Spinal cord (tissue), 10 donors: ENCODE measurements around the gene NEK10. TPM values are rescaled to one million over a fixed set of nuclear protein-coding genes. Genes with fewer than 3 reads are reported as not detected.
A peak's percentile ranks its signal among the peaks of the same experiment; 100 is the strongest.
"Not testable (repeated sequence)": the region's sequence is repeated elsewhere in the genome, so short reads cannot be mapped to it uniquely, and the experiment has no call there.

Experiments used
- DNase-seq, 6 donors: peaks; one replicate each; pipeline versions ENCODE4 v3.0.0 to v3.0.0-alpha.2; 2013 to 2015; ENCODE audit warnings: low spot score in 6 of 6, low read depth in 4 of 6
- H3K27ac ChIP-seq: one replicate; pipeline ENCODE4 v1.5.1; 2013; ENCODE audit warnings: low read depth, low read length, control low read depth
- H3K27me3 ChIP-seq: one replicate; pipeline ENCODE4 v1.6.1; 2013; ENCODE audit warnings: low read length; ENCODE audit not compliant: control insufficient read depth, insufficient read depth
- H3K36me3 ChIP-seq: one replicate; pipeline ENCODE4 v1.6.1; 2013; ENCODE audit warnings: low read length; ENCODE audit not compliant: control insufficient read depth, insufficient read depth
- H3K4me1 ChIP-seq: one replicate; pipeline ENCODE4 v1.6.1; 2013; ENCODE audit warnings: low read length; ENCODE audit not compliant: control insufficient read depth, insufficient read depth
- H3K4me3 ChIP-seq: one replicate; pipeline ENCODE4 v1.5.1; 2013; ENCODE audit warnings: low read depth, low read length, control low read depth
- H3K9me3 ChIP-seq: one replicate; pipeline ENCODE4 v1.6.1; 2013; ENCODE audit warnings: low read length; ENCODE audit not compliant: control insufficient read depth, insufficient read depth
- whole genome bisulfite sequencing: methylation state at CpG from one replicate; pipeline ENCODE4 v1.1.5; 2013; ENCODE audit warnings: missing lambda C conversion rate; ENCODE audit not compliant: insufficient coverage; 5-methylcytosine and 5-hydroxymethylcytosine counted together
- polyA plus RNA-seq, 2 donors: library from polyadenylated mRNA; unstranded; fragments of 120-200 nt; gene quantifications; one replicate each; pipeline ENCODE4 v1.2.1, GENCODE V29; 2013; ENCODE audit not compliant: insufficient read length in 2 of 2
- total RNA-seq, 2 donors: library from RNA; depleted of rRNA in 1 of 2; stranded (reverse); fragments of 120-200 nt in 1 of 2; fragments of >200 nt in 1 of 2; gene quantifications; one replicate each; pipeline versions ENCODE4 v1.2.3 to v1.2.4, GENCODE V29; 2013 to 2014
- donor health status: healthy.

The NEK10 gene
- total and polyA plus RNA-seq, 4 donors: 6.1 to 33.1 (median 10.6) TPM

GRCh38 chr3:27290760-27291159, 78.4 kb downstream of the NEK10 start:
- Histone ChIP-seq H3K9me3 (no peaks in the 10 kb centered on the region), H3K4me1 (no peaks in the 10 kb centered on the region), H3K4me3 (no peak overlapping the region), H3K27ac (no peak overlapping the region), H3K36me3 (no peaks in the 10 kb centered on the region), H3K27me3 (no peaks in the 10 kb centered on the region)
- no peak for DNase-seq

- Histone ChIP-seq H3K4me3 (no peak overlapping the region), H3K36me3 (no peaks in the 10 kb centered on the region)
- WGBS: 40% methylated on average over 1 of the region's 3 CpGs
These were observed 79.3 kb downstream of the NEK10 start for GRCh38 chr3:27289769-27290413.

GRCh38 chr3:27287052-27287451, 82.1 kb downstream of the NEK10 start:
- Histone ChIP-seq H3K4me1 (no peaks in the 10 kb centered on the region), H3K36me3 (no peaks in the 10 kb centered on the region), H3K4me3 (no peak overlapping the region), H3K27me3 (no peaks in the 10 kb centered on the region), H3K27ac (no peak overlapping the region), H3K9me3 (no peaks in the 10 kb centered on the region)
- no peak for DNase-seq
- no CpG with 5 or more reads among the region's 2 CpGs for WGBS

More at GRCh38 chr3:27289769-27290413, 79.3 kb downstream of the NEK10 start:
- Histone ChIP-seq H3K27ac (no peak overlapping the region), H3K27me3 (no peaks in the 10 kb centered on the region), H3K4me1 (no peaks in the 10 kb centered on the region), H3K9me3 (no peaks in the 10 kb centered on the region)
- peak in 2 of 6 donors; percentile 3 to 24 for DNase-seq

- H3K27ac ChIP-seq, H3K4me1 ChIP-seq, H3K36me3 ChIP-seq, H3K9me3 ChIP-seq, DNase-seq, H3K27me3 ChIP-seq, H3K4me3 ChIP-seq: not testable (repeated sequence)
- WGBS: no CpG with 5 or more reads among the region's 10 CpGs
These were observed 82.7 kb downstream of the NEK10 start for GRCh38 chr3:27286467-27286866.

- Histone ChIP-seq H3K4me3 (no peak overlapping the region), H3K4me1 (no peaks in the 10 kb centered on the region), H3K27me3 (no peaks in the 10 kb centered on the region), H3K36me3 (no peaks in the 10 kb centered on the region), H3K9me3 (no peaks in the 10 kb centered on the region), H3K27ac (no peak overlapping the region)
- DNase-seq: no peak
These were observed 83.5 kb downstream of the NEK10 start for GRCh38 chr3:27285668-27286067.

- WGBS: 83% methylated on average over 1 of the region's 2 CpGs
- Histone ChIP-seq H3K27ac (no peak overlapping the region), H3K4me1 (no peaks in the 10 kb centered on the region), H3K27me3 (no peaks in the 10 kb centered on the region), H3K36me3 (no peaks in the 10 kb centered on the region), H3K4me3 (no peak overlapping the region), H3K9me3 (no peaks in the 10 kb centered on the region)
- no peak for DNase-seq
These were observed 87.5 kb downstream of the NEK10 start for GRCh38 chr3:27281671-27282150.

GRCh38 chr3:27279123-27279522, 90.1 kb downstream of the NEK10 start:
- Histone ChIP-seq H3K4me1 (no peaks in the 10 kb centered on the region), H3K27ac (no peak overlapping the region), H3K9me3 (no peaks in the 10 kb centered on the region), H3K4me3 (no peak overlapping the region), H3K36me3 (no peaks in the 10 kb centered on the region), H3K27me3 (no peaks in the 10 kb centered on the region)
- WGBS: no CpG with 5 or more reads among the region's 1 CpG
- peak; percentile 9 to 91 (median 38) for DNase-seq

- Histone ChIP-seq H3K4me3 (no peak overlapping the region), H3K27ac (no peak overlapping the region), H3K36me3 (no peaks in the 10 kb centered on the region), H3K9me3 (no peaks in the 10 kb centered on the region), H3K27me3 (no peaks in the 10 kb centered on the region), H3K4me1 (no peaks in the 10 kb centered on the region)
- no peak for DNase-seq
- WGBS: 71% methylated on average over 1 of the region's 3 CpGs
These were observed 90.7 kb downstream of the NEK10 start for GRCh38 chr3:27278383-27279055.

- no peak overlapping the region for H3K4me3 ChIP-seq
- no peaks in the 10 kb centered on the region for H3K4me1 ChIP-seq
- H3K36me3 ChIP-seq: no peaks in the 10 kb centered on the region
- 100% methylated on average over 1 of the region's 5 CpGs for WGBS
- no peaks in the 10 kb centered on the region for H3K9me3 ChIP-seq
- no peaks in the 10 kb centered on the region for H3K27me3 ChIP-seq
- no peak overlapping the region for H3K27ac ChIP-seq
- DNase-seq: no peak
These were observed 93.7 kb downstream of the NEK10 start for GRCh38 chr3:27275441-27275990.

GRCh38 chr3:27271890-27272289, 97.3 kb downstream of the NEK10 start:
- Histone ChIP-seq H3K9me3 (peaks cover 1% of the 10 kb centered on the region), H3K4me1 (no peaks in the 10 kb centered on the region), H3K27me3 (no peaks in the 10 kb centered on the region), H3K4me3 (no peak overlapping the region), H3K27ac (no peak overlapping the region), H3K36me3 (no peaks in the 10 kb centered on the region)
- DNase-seq: no peak
